Measurements from ENCODE around the gene RAET1G. TPM values are rescaled to one million over a fixed set of nuclear protein-coding genes. Genes with fewer than 3 reads are reported as not detected.

The RAET1G gene
- total and polyA plus RNA-seq, 11 donors = 0.22 to 1.9 (median 0.25) TPM; not detected in 8

DNA sequence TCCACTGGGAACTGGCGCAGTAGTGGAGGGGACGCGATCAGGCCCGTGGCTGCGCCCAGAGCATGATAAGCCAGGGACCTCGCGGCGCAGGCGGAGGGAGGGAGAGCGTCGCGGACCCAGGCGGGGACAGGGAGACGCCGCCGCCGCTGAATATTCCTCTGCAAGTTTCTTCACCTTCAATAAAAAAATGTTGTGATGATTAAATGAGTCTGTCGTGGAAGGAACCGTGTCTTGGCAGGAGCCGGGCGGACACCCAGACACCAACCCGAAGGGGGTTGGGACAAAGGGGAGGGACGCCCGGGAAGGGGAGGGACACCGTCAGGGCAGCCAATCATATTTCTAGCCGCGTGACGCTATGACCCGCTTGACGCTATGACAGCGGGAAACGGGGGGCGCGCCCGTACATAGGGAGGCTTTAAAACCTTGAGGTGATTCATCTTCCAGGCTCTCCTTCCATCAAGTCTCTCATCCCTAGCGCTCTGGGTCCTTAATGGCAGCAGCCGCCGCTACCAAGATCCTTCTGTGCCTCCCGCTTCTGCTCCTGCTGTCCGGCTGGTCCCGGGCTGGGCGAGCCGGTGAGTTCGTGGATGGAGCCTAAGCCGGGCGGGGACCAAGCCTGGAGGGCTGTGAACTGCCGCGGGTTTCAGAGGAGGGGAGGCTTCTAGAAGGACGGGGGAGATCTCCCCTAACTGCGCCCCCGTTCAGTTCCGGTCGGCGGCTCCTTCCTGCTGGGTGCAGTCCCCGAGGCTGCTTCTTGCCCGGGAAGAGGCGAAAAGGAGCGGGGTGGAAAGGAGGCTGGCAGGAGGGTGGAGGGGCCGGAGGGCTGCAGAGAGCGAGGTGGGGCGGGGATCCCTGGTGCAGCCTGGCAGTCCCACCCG, 18.9 kb upstream of the RAET1G start, which contains the start of gene ULBP2:
Gene ULBP2 (plus strand): TSS at position 432 of the 878 bp plus-strand sequence. CDS start 59 bp downstream, at position 491.
- Histone ChIP-seq H3K9me3 (no peaks in the 10 kb centered on the region), H3K4me3 (peak within 1 kb of the TSS; percentile 47 to 77 (median 64)), H3K4me1 (peaks cover 0 to 30% (median 16%) of the 10 kb centered on the region in 12 donors), H3K27me3 (peaks cover 29 to 56% (median 42%) of the 10 kb centered on the region in 9 donors), H3K27ac (peak within 1 kb of the TSS in 7 of 12 donors; percentile 35 to 68 (median 59)), H3K36me3 (no peaks in the 10 kb centered on the region)
- intact Hi-C loops (cut with DNase I) = no loop called here
- ATAC-seq (peak; percentile 93 to 99 (median 98)), DNase-seq (peak; percentile 87 to 91 (median 90))
- WGBS, 4 donors = 1% methylated on average over 60 to 62 of the region's 62 CpGs
- peak in 1 of 2 donors; percentile 78 for TF ChIP-seq POLR2A (IDR thresholded peaks at IDR 0.05)
- TF ChIP-seq, protein P1, sequence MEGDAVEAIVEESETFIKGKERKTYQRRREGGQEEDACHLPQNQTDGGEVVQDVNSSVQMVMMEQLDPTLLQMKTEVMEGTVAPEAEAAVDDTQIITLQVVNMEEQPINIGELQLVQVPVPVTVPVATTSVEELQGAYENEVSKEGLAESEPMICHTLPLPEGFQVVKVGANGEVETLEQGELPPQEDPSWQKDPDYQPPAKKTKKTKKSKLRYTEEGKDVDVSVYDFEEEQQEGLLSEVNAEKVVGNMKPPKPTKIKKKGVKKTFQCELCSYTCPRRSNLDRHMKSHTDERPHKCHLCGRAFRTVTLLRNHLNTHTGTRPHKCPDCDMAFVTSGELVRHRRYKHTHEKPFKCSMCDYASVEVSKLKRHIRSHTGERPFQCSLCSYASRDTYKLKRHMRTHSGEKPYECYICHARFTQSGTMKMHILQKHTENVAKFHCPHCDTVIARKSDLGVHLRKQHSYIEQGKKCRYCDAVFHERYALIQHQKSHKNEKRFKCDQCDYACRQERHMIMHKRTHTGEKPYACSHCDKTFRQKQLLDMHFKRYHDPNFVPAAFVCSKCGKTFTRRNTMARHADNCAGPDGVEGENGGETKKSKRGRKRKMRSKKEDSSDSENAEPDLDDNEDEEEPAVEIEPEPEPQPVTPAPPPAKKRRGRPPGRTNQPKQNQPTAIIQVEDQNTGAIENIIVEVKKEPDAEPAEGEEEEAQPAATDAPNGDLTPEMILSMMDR (IDR thresholded peaks at IDR 0.05) = no peak

DNA sequence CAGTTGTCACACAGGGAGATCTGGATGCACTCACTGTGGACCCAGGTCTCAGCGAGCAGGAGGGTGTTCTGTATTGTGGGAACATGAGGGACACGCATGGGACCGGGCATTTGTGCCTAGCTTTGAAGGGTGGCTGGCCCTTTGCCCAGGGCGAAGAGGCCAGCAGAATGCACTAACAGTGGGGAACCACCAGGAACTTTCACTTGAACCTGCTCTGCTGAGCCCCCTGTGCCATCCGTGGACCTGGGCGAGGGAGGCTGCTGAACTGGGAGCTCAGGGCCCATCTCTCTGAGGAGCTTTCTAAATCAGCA, 17.7 kb upstream of the RAET1G start:
- DNase-seq (peak in 1 of 5 donors; percentile 30), ATAC-seq (no peak)
- Histone ChIP-seq H3K27me3 (peaks cover 35 to 64% (median 54%) of the 10 kb centered on the region in 9 donors), H3K9me3 (no peaks in the 10 kb centered on the region), H3K27ac (no peak overlapping the region), H3K4me3 (no peak overlapping the region), H3K36me3 (no peaks in the 10 kb centered on the region), H3K4me1 (peaks cover 0 to 30% (median 16%) of the 10 kb centered on the region in 12 donors)
- no peak for TF ChIP-seq POLR2A (IDR thresholded peaks at IDR 0.05)
- TF ChIP-seq, protein P1 (IDR thresholded peaks at IDR 0.05) = no peak
- 36 to 47% (median 40%) methylated on average over 6 of the region's 6 CpGs for WGBS, 4 donors
- intact Hi-C loops (cut with DNase I) = no loop called here

GRCh38 chr6:149939909-149940671, 17.2 kb upstream of the RAET1G start:
- TF ChIP-seq, protein P1 (IDR thresholded peaks at IDR 0.05) = no peak
- no peak for TF ChIP-seq POLR2A (IDR thresholded peaks at IDR 0.05)
- no peak for DNase-seq
- H3K4me3 ChIP-seq = no peak overlapping the region
- H3K9me3 ChIP-seq = no peaks in the 10 kb centered on the region
- no peak for ATAC-seq
- H3K4me1 ChIP-seq = peaks cover 0 to 30% (median 16%) of the 10 kb centered on the region in 12 donors
- WGBS, 4 donors = 22 to 35% (median 24%) methylated on average over 6 of the region's 6 CpGs
- H3K27me3 ChIP-seq = peaks cover 35 to 69% (median 59%) of the 10 kb centered on the region in 9 donors
- intact Hi-C loops (cut with DNase I) = loop anchor here in 3 of 10 donors (10.0 kb wide), 3 partner anchors 395 to 875 kb away; no protein-coding TSS in a partner anchor
- no peaks in the 10 kb centered on the region for H3K36me3 ChIP-seq
- H3K27ac ChIP-seq = no peak overlapping the region

DNA sequence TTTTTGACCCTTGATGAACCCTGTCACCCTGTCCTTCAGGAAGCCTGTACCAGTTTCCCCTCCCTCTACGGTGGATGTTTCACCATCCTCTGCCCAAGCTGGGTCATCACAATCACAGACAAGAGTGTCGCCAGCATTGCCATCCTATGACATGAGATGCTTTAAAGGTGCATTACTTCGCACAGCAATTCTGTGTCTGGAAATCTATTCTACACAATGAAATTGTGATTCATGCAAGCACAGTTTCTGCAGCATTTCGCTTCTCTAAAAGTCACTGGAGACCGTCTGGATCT, 16.4 kb upstream of the RAET1G start:
- Histone ChIP-seq H3K27me3 (peaks cover 35 to 75% (median 67%) of the 10 kb centered on the region in 9 donors), H3K36me3 (no peaks in the 10 kb centered on the region), H3K27ac (no peak overlapping the region), H3K9me3 (no peaks in the 10 kb centered on the region), H3K4me1 (peaks cover 0 to 30% (median 16%) of the 10 kb centered on the region in 12 donors), H3K4me3 (no peak overlapping the region)
- ATAC-seq = no peak
- WGBS, 4 donors = 30 to 57% (median 41%) methylated on average over 5 of the region's 5 CpGs
- intact Hi-C loops (cut with DNase I) = loop anchor here in 3 of 10 donors (10.0 kb wide), 3 partner anchors 395 to 875 kb away; no protein-coding TSS in a partner anchor
- TF ChIP-seq, protein P1 (IDR thresholded peaks at IDR 0.05) = no peak
- no peak for TF ChIP-seq POLR2A (IDR thresholded peaks at IDR 0.05)
- no peak for DNase-seq
